Panc1 (cell line): Measurements from ENCODE around the gene SPAG6.

Source experiments
- CTCF ChIP-seq: fragments of 450-650 bp; IDR thresholded peaks from 2 replicates; pipeline ENCODE4 v1.5.1; 2017; ENCODE audit warnings: mild to moderate bottlenecking
- POLR2AphosphoS5 ChIP-seq: IDR thresholded peaks from 2 replicates; pipeline ENCODE4 v1.6.1; 2012; ENCODE audit warnings: mild to moderate bottlenecking, low read depth, low read length, moderate library complexity
- REST ChIP-seq, 2 experiments: IDR thresholded peaks; 2 replicates each; pipeline ENCODE4 v1.6.1; 2011 to 2012; ENCODE audit warnings: low read depth in 2 of 2, control low read depth in 1 of 2, low read length in 1 of 2, mild to moderate bottlenecking in 1 of 2, moderate library complexity in 1 of 2; ENCODE audit not compliant: insufficient read depth in 1 of 2
- SIN3A ChIP-seq: IDR thresholded peaks from 2 replicates; pipeline ENCODE4 v1.6.1; 2012; ENCODE audit warnings: low read depth, mild to moderate bottlenecking, low read length, moderate library complexity, borderline replicate concordance; ENCODE audit not compliant: insufficient read depth
- TCF7L2 ChIP-seq: IDR thresholded peaks from 2 replicates; pipeline ENCODE4 v1.6.1; 2011; ENCODE audit warnings: mild to moderate bottlenecking, low read depth, low read length, inconsistent platforms

GRCh38 chr10:22447068-22447467 is 101.8 kb downstream of the SPAG6 start:
- TF ChIP-seq CTCF (no peak), POLR2AphosphoS5 (no peak), SIN3A (no peak), TCF7L2 (no peak), REST (IDR thresholded peaks at IDR 0.05; ENCODE audit: insufficient read depth in 1 of 2, low read depth in 2 of 2, low read length in 1 of 2) (no peak)
